SU-DHL-6 (cell line): ENCODE data around the gene C17orf78.
"Not testable (repeated sequence)": the region's sequence is repeated elsewhere in the genome, so short reads cannot be mapped to it uniquely, and the experiment has no call there.

ENCODE experiments used
- H2AFZ ChIP-seq: fragments of 200-600 bp; sonication (generic); 2 replicates; pipeline ENCODE4 v1.6.1; 2014; ENCODE audit warnings: low read depth, mild to moderate bottlenecking, moderate library complexity, mixed read lengths, antibody characterized with exemption, low read length; ENCODE audit not compliant: severe bottlenecking
- H3F3A ChIP-seq: fragments of 200-600 bp; shearing (Covaris generic); 2 replicates; pipeline ENCODE4 v1.6.0; 2016; ENCODE audit warnings: antibody characterized with exemption, mild to moderate bottlenecking; ENCODE audit not compliant: insufficient read depth
- H3K27ac ChIP-seq: fragments of 200-600 bp; sonication (generic); 2 replicates; pipeline ENCODE4 v1.5.1; 2016; ENCODE audit warnings: low read depth, mild to moderate bottlenecking, low read length, moderate library complexity, mixed read lengths
- H3K27me3 ChIP-seq: fragments of 200-600 bp; sonication (generic), shearing (Covaris generic); 2 replicates; pipeline ENCODE4 v1.6.0; 2014; ENCODE audit warnings: mild to moderate bottlenecking, low read length
- H3K36me3 ChIP-seq: fragments of 200-600 bp; sonication (generic); 2 replicates; pipeline ENCODE4 v1.6.1; 2014; ENCODE audit warnings: mild to moderate bottlenecking, low read length, mixed read lengths
- H3K4me2 ChIP-seq: fragments of 300-600, 200-600 bp; shearing (Covaris generic), sonication (generic); 2 replicates; pipeline ENCODE4 v1.6.0; 2014; ENCODE audit warnings: low read length, low read depth, mild to moderate bottlenecking; ENCODE audit not compliant: poor library complexity, severe bottlenecking
- H3K4me3 ChIP-seq: fragments of 200-600 bp; sonication (generic); 2 replicates; pipeline ENCODE4 v1.5.1; 2014; ENCODE audit warnings: antibody characterized with exemption, low read length, mild to moderate bottlenecking, mixed read lengths; ENCODE audit not compliant: insufficient read depth, poor library complexity, severe bottlenecking
- H3K79me2 ChIP-seq: fragments of 200-600 bp; sonication (generic); 2 replicates; pipeline ENCODE4 v1.6.1; 2014; ENCODE audit warnings: mild to moderate bottlenecking, low read length, moderate library complexity; ENCODE audit not compliant: insufficient read depth
- H3K9ac ChIP-seq: fragments of 200-600 bp; sonication (generic); 2 replicates; pipeline ENCODE4 v1.7.0; 2014; ENCODE audit warnings: mild to moderate bottlenecking, low read length
- H3K9me2 ChIP-seq: fragments of 200-600 bp; sonication (generic); replicated peaks from 2 replicates; pipeline ENCODE4 v1.6.1; 2014; ENCODE audit warnings: low read length; ENCODE audit not compliant: insufficient read depth
- H3K9me3 ChIP-seq: fragments of 200-600 bp; sonication (generic); 2 replicates; pipeline ENCODE4 v1.6.1; 2014; ENCODE audit warnings: low read length, mixed read lengths; ENCODE audit not compliant: insufficient read depth
- H4K20me1 ChIP-seq: fragments of 200-600 bp; sonication (generic); 2 replicates; pipeline ENCODE4 v1.6.1; 2014; ENCODE audit warnings: low read depth, mild to moderate bottlenecking, antibody characterized with exemption, low read length, moderate library complexity, mixed read lengths
- EZH2phosphoT487 ChIP-seq: fragments of 200-600 bp; sonication (generic), shearing (Covaris generic); conservative IDR thresholded peaks from 2 replicates; pipeline ENCODE4 v1.6.1; 2018; ENCODE audit warnings: mild to moderate bottlenecking, antibody characterized with exemption, low read length, moderate library complexity, mixed read lengths
- TF ChIP-seq, protein P1 (sequence below): fragments of 200-600 bp; sonication (generic); IDR thresholded peaks from one replicate; pipeline ENCODE4 v1.5.1; 2017; ENCODE audit warnings: antibody characterized with exemption, mild to moderate bottlenecking, low read length, moderate library complexity; ENCODE audit not compliant: insufficient read depth, poor library complexity, severe bottlenecking

Gene C17orf78

DNA sequence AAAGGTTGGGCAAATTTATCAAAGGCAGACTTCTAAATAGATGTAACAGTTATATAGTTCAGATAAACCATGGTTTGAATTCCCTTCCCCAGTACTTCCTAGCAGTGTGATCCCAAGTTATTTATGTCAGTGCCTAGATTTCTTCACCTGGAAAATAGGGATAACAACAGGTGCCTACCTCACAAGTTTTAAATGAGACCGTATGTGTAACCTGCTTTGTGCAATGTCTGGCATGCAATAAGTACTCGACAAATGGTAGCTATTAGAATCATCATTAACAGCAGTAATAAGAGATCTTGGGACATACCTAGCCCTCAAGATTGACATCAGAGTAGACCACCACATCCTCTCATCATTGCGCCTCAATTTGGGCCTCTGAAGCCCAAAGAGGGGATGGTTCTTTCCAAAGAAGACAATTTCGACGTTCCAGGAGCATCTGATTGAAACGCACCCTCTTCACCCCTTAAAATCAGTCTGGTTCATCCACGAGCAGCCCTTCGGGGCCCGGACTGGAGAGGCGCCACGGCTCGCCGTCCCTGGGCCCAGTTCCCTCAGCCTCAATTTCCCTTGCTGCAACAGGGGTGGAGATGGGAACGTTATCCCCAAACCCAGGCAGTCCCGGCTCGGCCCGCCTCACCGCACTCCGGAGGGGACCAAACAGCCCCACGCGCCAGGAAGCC lies 30.3 kb downstream of the C17orf78 start:
- peak overlapping the region; percentile 70 for H2AFZ ChIP-seq
- H3F3A ChIP-seq, result no peaks in the 10 kb centered on the region
- peak overlapping the region; percentile 99 for H3K4me2 ChIP-seq
- H3K9ac ChIP-seq, result peak overlapping the region; percentile 100
- H3K27ac ChIP-seq, result peak overlapping the region; percentile 84
- no peaks in the 10 kb centered on the region for H3K9me3 ChIP-seq
- TF ChIP-seq, protein P1, sequence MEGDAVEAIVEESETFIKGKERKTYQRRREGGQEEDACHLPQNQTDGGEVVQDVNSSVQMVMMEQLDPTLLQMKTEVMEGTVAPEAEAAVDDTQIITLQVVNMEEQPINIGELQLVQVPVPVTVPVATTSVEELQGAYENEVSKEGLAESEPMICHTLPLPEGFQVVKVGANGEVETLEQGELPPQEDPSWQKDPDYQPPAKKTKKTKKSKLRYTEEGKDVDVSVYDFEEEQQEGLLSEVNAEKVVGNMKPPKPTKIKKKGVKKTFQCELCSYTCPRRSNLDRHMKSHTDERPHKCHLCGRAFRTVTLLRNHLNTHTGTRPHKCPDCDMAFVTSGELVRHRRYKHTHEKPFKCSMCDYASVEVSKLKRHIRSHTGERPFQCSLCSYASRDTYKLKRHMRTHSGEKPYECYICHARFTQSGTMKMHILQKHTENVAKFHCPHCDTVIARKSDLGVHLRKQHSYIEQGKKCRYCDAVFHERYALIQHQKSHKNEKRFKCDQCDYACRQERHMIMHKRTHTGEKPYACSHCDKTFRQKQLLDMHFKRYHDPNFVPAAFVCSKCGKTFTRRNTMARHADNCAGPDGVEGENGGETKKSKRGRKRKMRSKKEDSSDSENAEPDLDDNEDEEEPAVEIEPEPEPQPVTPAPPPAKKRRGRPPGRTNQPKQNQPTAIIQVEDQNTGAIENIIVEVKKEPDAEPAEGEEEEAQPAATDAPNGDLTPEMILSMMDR, result no peak
- TF ChIP-seq EZH2phosphoT487, result no peak
- H3K36me3 ChIP-seq, result no peaks in the 10 kb centered on the region
- H3K9me2 ChIP-seq, result no peaks in the 10 kb centered on the region
- peaks cover 61% of the 10 kb centered on the region for H3K79me2 ChIP-seq
- H3K27me3 ChIP-seq, result no peaks in the 10 kb centered on the region
- H3K4me3 ChIP-seq, result peak overlapping the region; percentile 99
- H4K20me1 ChIP-seq, result no peaks in the 10 kb centered on the region

DNA sequence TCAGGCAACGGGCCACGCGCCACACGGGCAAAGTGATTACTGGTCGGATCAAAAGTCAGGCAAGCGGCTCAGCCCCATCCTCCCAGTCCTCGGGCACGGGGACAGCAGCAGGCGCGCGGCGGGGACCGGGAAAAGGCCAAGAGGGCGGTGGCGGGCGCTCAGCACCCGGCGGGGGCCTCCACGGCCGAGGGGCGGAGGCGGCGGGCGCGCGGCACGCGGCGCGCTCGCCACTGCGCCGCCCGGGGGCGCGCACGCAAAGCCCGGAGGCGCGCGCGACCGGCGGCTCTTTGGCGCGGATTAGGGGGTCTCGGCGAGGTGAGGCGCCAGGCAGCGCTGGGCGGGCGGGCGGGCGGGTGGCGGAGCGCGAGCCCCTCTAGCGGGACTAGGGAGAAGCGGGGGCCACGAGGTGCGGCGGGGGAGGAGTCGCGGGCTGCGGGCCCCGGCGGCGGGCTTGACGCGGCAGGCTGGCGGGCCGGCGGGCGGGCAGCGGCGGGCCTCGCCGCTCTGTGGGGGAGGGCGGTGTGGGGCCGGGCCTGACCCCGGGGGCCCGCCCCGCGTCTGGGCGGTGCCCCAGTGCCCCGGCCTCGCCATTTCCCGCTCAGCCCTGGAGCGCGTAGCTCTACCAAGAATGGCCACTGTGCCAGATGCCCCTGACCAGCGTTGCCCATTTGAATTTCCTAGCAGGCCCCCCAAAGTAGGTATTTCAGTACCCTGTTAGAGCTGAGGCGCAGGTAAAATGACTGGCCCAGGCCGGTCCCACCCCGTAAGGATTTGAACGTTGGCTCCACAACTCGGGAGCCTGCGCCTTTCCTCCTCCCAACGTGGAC lies 31.1 kb downstream of the C17orf78 start, which contains the start of the genes ACACA and TADA2A:
Gene ACACA, minus strand, starts transcription at position 202 of the 827 bp plus-strand sequence. CDS start 537 bp downstream, outside the sequence.
Gene TADA2A, plus strand, starts transcription at position 252 of the 827 bp plus-strand sequence. CDS start 4,480 bp downstream, outside the sequence.
- peaks cover 59% of the 10 kb centered on the region for H3K79me2 ChIP-seq
- peak within 1 kb of the TSS; percentile 99 for H3K4me2 ChIP-seq
- no peaks in the 10 kb centered on the region for H3K27me3 ChIP-seq
- H3K9me3 ChIP-seq, result no peaks in the 10 kb centered on the region
- peak within 1 kb of the TSS; percentile 84 for H3K27ac ChIP-seq
- H3K9me2 ChIP-seq, result no peaks in the 10 kb centered on the region
- H3K36me3 ChIP-seq, result no peaks in the 10 kb centered on the region
- TF ChIP-seq EZH2phosphoT487, result no peak
- TF ChIP-seq, protein P1, result no peak
- no peaks in the 10 kb centered on the region for H3F3A ChIP-seq
- peak within 1 kb of the TSS; percentile 70 for H2AFZ ChIP-seq
- H3K9ac ChIP-seq, result peak within 1 kb of the TSS; percentile 100
- peak within 1 kb of the TSS; percentile 99 for H3K4me3 ChIP-seq
- H4K20me1 ChIP-seq, result no peaks in the 10 kb centered on the region

DNA sequence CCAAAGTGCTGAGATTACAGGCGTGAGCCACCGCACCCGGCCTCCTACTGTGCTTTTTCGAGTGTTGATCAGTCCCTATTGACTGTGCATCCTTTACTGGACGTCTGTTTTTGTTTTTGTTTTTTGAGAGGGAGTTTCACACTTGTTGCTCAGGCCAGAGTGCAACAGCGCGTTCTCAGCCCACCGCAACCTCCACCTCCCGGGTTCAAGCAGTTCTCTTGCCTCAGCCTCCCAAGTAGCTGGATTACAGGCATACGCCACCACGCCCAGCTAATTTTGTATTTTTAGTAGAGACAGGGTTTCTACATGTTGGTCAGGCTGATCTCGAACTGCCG lies 32.3 kb downstream of the C17orf78 start:
- H3K27ac ChIP-seq, H3K27me3 ChIP-seq, H3F3A ChIP-seq, H3K36me3 ChIP-seq, H4K20me1 ChIP-seq, H3K9me2 ChIP-seq, H3K9me3 ChIP-seq, H3K4me3 ChIP-seq, H2AFZ ChIP-seq: not testable (repeated sequence)
- 0 out of 2 replicates have a peak overlapping the region, but pooled peaks have one; percentile 78 for H3K9ac ChIP-seq
- H3K79me2 ChIP-seq, result peaks cover 54% of the 10 kb centered on the region
- H3K4me2 ChIP-seq, result peak overlapping the region; percentile 67

DNA sequence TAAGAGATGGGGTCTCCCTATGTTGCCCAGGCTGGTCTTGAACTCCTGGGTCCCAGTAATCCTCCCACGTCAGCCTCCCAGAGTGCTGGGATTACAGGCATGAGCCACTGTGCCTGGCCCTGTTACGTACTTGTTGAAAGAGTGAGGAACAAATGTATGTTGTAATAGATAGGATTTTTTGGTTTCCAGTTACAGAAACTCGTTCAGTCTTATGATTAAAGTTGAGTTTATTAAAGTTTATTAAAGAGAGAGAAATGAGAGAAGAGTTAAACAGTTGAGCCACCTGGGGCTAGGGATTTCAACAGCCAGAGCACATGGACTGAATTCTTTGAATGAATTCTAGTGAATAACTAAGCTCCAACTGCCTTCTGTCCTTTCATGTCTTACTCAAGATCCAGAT lies 34.6 kb downstream of the C17orf78 start:
- H3K9me2 ChIP-seq, result no peaks in the 10 kb centered on the region
- no peak for TF ChIP-seq EZH2phosphoT487
- TF ChIP-seq, protein P1, result no peak
- H3K9ac ChIP-seq, result no peak overlapping the region
- peaks cover 47% of the 10 kb centered on the region for H3K79me2 ChIP-seq
- no peak overlapping the region for H3K27ac ChIP-seq
- H2AFZ ChIP-seq, result no peak overlapping the region
- no peaks in the 10 kb centered on the region for H4K20me1 ChIP-seq
- H3F3A ChIP-seq, result no peaks in the 10 kb centered on the region
- H3K4me3 ChIP-seq, result no peak overlapping the region
- no peaks in the 10 kb centered on the region for H3K27me3 ChIP-seq
- H3K4me2 ChIP-seq, result no peak overlapping the region
- H3K36me3 ChIP-seq, result peaks cover 13% of the 10 kb centered on the region
- H3K9me3 ChIP-seq, result no peaks in the 10 kb centered on the region
